ENCODE data around the gene NEK1.

DNA sequence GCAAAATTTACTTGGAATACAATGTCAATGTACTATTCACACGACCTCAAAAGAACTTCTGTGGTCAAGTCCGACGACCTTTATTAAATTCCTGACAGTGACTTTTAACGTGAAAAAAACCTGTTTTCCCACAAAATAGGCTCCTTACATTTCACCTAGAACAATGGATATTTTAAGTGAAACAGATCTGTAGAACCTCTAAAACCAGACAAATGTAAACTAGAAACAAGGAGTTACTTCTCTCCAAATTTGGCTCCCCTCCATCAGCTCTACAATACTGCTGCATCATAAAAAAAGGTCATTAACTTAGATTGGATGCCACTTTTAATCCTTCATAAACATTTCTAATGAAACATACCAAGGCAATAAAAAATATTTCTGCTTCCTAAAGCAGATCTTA is 1.2 kb downstream of the NEK1 start:
- TF ChIP-seq, protein P1, sequence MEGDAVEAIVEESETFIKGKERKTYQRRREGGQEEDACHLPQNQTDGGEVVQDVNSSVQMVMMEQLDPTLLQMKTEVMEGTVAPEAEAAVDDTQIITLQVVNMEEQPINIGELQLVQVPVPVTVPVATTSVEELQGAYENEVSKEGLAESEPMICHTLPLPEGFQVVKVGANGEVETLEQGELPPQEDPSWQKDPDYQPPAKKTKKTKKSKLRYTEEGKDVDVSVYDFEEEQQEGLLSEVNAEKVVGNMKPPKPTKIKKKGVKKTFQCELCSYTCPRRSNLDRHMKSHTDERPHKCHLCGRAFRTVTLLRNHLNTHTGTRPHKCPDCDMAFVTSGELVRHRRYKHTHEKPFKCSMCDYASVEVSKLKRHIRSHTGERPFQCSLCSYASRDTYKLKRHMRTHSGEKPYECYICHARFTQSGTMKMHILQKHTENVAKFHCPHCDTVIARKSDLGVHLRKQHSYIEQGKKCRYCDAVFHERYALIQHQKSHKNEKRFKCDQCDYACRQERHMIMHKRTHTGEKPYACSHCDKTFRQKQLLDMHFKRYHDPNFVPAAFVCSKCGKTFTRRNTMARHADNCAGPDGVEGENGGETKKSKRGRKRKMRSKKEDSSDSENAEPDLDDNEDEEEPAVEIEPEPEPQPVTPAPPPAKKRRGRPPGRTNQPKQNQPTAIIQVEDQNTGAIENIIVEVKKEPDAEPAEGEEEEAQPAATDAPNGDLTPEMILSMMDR (conservative IDR thresholded peaks at IDR 0.05; ENCODE audit: low read length) = no peak
- no peak for TF ChIP-seq EZH2phosphoT487 (IDR thresholded peaks at IDR 0.05; ENCODE audit: borderline replicate concordance)

All from Loucy (cell line).